ENCODE results near the gene ESYT1. TPM values are rescaled to one million over a fixed set of nuclear protein-coding genes. Genes with fewer than 3 reads are reported as not detected.

The ESYT1 gene
- total and polyA plus RNA-seq, 9 of the 15 experiments (the other 6 are each of a cell fraction or from before 2014, with no cell fraction given): 132 to 420 (median 164) TPM

- in situ Hi-C loops (cut with MboI): no loop called here
- Histone ChIP-seq H3K4me1 (replicated peaks in 1 of 2; ENCODE audit: control insufficient read depth in 2 of 2, insufficient read depth in 2 of 2, low read length in 2 of 2) (peaks cover 0 to 17% of the 10 kb centered on the region in 2 experiments; a peak in 2 of 5 replicates), H2AFZ (ENCODE audit: low read depth, low read length) (no peak overlapping the region), H3K9me3 (replicated peaks; ENCODE audit: control insufficient read depth, insufficient read depth, low read depth, low read length) (peaks cover 12% of the 10 kb centered on the region), H4K20me1 (replicated peaks; ENCODE audit: control insufficient read depth, insufficient read depth, low read length) (peaks cover 7% of the 10 kb centered on the region), H3K27me3 (ENCODE audit: control insufficient read depth in 2 of 2, insufficient read depth in 2 of 2, low read length in 2 of 2) (no peaks in the 10 kb centered on the region), H3K79me2 (ENCODE audit: control insufficient read depth, insufficient read depth, low read length) (peaks cover 31% of the 10 kb centered on the region), H3K9ac (ENCODE audit: insufficient read depth in 1 of 2, low read depth in 2 of 2, low read length in 2 of 2) (no peak overlapping the region), H3K9me1 (ENCODE audit: control insufficient read depth, insufficient read depth, low read length) (no peaks in the 10 kb centered on the region), H3K4me2 (ENCODE audit: insufficient read depth, low read length) (no peak overlapping the region), H3K27ac (ENCODE audit: extremely low read depth, low read depth, low read length) (no peak overlapping the region), H3K4me3 (no peak overlapping the region), H3K36me3 (ENCODE audit: control insufficient read depth, insufficient read depth, low read length) (peaks cover 88% of the 10 kb centered on the region)
- FAIRE-seq: no peak
- ChIA-PET CTCF (ENCODE audit: low intra/inter-chr PET ratio) (no interaction called here), POLR2A (interaction anchor here (7.8 kb wide), 1 partner anchor 6 kb away, joined by 125 read pairs; the partner anchor contains the start of genes RPL41 and ZC3H10)
- 94% methylated on average over 5 of the region's 5 CpGs for WGBS (ENCODE audit: insufficient coverage, low coverage, missing lambda C conversion rate)
- TF ChIP-seq, protein P1, sequence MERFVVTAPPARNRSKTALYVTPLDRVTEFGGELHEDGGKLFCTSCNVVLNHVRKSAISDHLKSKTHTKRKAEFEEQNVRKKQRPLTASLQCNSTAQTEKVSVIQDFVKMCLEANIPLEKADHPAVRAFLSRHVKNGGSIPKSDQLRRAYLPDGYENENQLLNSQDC (CRISPR knock-in tag; IDR thresholded peaks at IDR 0.05): no peak
- TF ChIP-seq KHSRP (IDR thresholded peaks at IDR 0.05) (no peak), BACH1 (tag; IDR thresholded peaks at IDR 0.05) (no peak), BHLHE40 (IDR thresholded peaks at IDR 0.05; ENCODE audit: low read length) (no peak), SIX5 (IDR thresholded peaks at IDR 0.05; ENCODE audit: borderline replicate concordance in 1 of 2, insufficient read depth in 1 of 2, low read depth in 1 of 2, low read length in 2 of 2) (no peak), ZNF212 (CRISPR knock-in tag; IDR thresholded peaks at IDR 0.05) (no peak), ZNF274 (IDR thresholded peaks at IDR 0.05; ENCODE audit: borderline replicate concordance, low read depth, low read length) (no peak), ZNF57 (CRISPR knock-in tag; IDR thresholded peaks at IDR 0.05) (no peak)
- no peak for ATAC-seq
- BruUV-seq (replicated peaks): no TSS peak
- no peak for DNase-seq (ENCODE audit: extremely low read depth in 1 of 4, low spot score in 3 of 4)
- intact Hi-C loops (cut with micrococcal nuclease): no loop called here
These were observed 17.5 kb upstream of the ESYT1 start for GRCh38 chr12:56110571-56110970.

Data from K562 (cell line).